Stimulated activated CD8-positive, alpha-beta memory T cell treated with anti-CD3 and anti-CD28 coated beads, Interleukin-7, amount 100 ng/mL, for 48 hours (primary cell): ENCODE results near the gene IRF8.
"Not testable (repeated sequence)": the region's sequence is repeated elsewhere in the genome, so short reads cannot be mapped to it uniquely, and the experiment has no call there.

Experiments used
- DNase-seq, 2 donors: peaks; one replicate each; pipeline ENCODE4 v3.0.0-alpha.2; 2020; ENCODE audit warnings: low read depth in 1 of 2; ENCODE audit errors: extremely low read depth in 1 of 2

IRF8 gene

GRCh38 chr16:85898521-85899442 lies at the start of gene IRF8:
Gene IRF8 (plus strand): TSS chr16:85899162. CDS start chr16:85903016, 3,854 bp downstream.
- peak; percentile 66 to 70 for DNase-seq

GRCh38 chr16:85849388-85849787 lies 49.6 kb upstream of the IRF8 start:
- no peak for DNase-seq

GRCh38 chr16:85850344-85850880 lies 48.5 kb upstream of the IRF8 start:
- DNase-seq: no peak

GRCh38 chr16:85851034-85851785 lies 47.8 kb upstream of the IRF8 start:
- no peak for DNase-seq

GRCh38 chr16:85853547-85854545 lies 45.1 kb upstream of the IRF8 start:
- DNase-seq: no peak

- no peak for DNase-seq
These were observed 44.0 kb upstream of the IRF8 start for GRCh38 chr16:85854935-85855334.

GRCh38 chr16:85856079-85856478 lies 42.9 kb upstream of the IRF8 start:
- DNase-seq: no peak

- no peak for DNase-seq
These were observed 42.4 kb upstream of the IRF8 start for GRCh38 chr16:85856585-85856984.

- no peak for DNase-seq
These were observed 41.6 kb upstream of the IRF8 start for GRCh38 chr16:85857406-85857805.

GRCh38 chr16:85858571-85858970 lies 40.4 kb upstream of the IRF8 start:
- not testable (repeated sequence) for DNase-seq

GRCh38 chr16:85858984-85859817 lies 39.8 kb upstream of the IRF8 start:
- no peak for DNase-seq

GRCh38 chr16:85859818-85860125 lies 39.2 kb upstream of the IRF8 start:
- DNase-seq: no peak

- no peak for DNase-seq
These were observed 38.4 kb upstream of the IRF8 start for GRCh38 chr16:85860413-85861094.

- no peak for DNase-seq
These were observed 37.7 kb upstream of the IRF8 start for GRCh38 chr16:85861095-85861825.

- DNase-seq: no peak
These were observed 36.2 kb upstream of the IRF8 start for GRCh38 chr16:85862476-85863383.

- no peak for DNase-seq
These were observed 35.6 kb upstream of the IRF8 start for GRCh38 chr16:85863384-85863774.

- DNase-seq: no peak
These were observed 34.0 kb upstream of the IRF8 start for GRCh38 chr16:85864965-85865364.
